WTC11 (cell line): ENCODE results near the gene LAMC3. TPM values are rescaled to one million over a fixed set of nuclear protein-coding genes. Genes with fewer than 3 reads are reported as not detected.

ENCODE experiments used
- ATAC-seq: fragments of 200-7000 bp; cut with Tn5 transposase; 2 replicates; pipeline ENCODE4 v1.10.0; 2021; ENCODE audit warnings: mild to moderate bottlenecking, moderate library complexity
- CTCF ChIA-PET: fragments of 300-600 bp; sonication (Branson Sonifier 250); formaldehyde crosslinking; loops from one replicate; lab custom pipeline; 2021; ENCODE audit warnings: antibody characterized with exemption; lab: Charles Lee
- POLR2A ChIA-PET: fragments of 350-600 bp; sonication (Branson Sonifier 250); formaldehyde crosslinking; loops from one replicate; lab custom pipeline; 2021; ENCODE audit warnings: antibody characterized with exemption; lab: Charles Lee
- DNase-seq: peaks from one replicate; pipeline ENCODE4 v3.0.0; 2021; ENCODE audit warnings: low spot score
- H3K27ac Mint-ChIP-seq: 2 replicates; pipeline ENCODE4 v1.8.0; 2021; ENCODE audit warnings: mixed read lengths
- H3K27me3 Mint-ChIP-seq: 2 replicates; pipeline ENCODE4 v1.8.0; 2021; ENCODE audit warnings: low read depth, mild to moderate bottlenecking, moderate library complexity, mixed read lengths
- H3K36me3 Mint-ChIP-seq: 2 replicates; pipeline ENCODE4 v1.8.0; 2021; ENCODE audit warnings: mixed read lengths
- H3K4me1 Mint-ChIP-seq: 2 replicates; pipeline ENCODE4 v1.8.0; 2022; ENCODE audit warnings: mixed read lengths
- H3K4me3 Mint-ChIP-seq: 2 replicates; pipeline ENCODE4 v1.8.0; 2021; ENCODE audit warnings: mild to moderate bottlenecking, moderate library complexity, mixed read lengths
- H3K9me3 Mint-ChIP-seq: 2 replicates; pipeline ENCODE4 v1.8.0; 2021; ENCODE audit warnings: mixed read lengths
- AFF4 ChIP-seq: sonication (generic); formaldehyde crosslinking; IDR thresholded peaks from 2 replicates; pipeline ENCODE4 v1.8.1; 2023; ENCODE audit warnings: mild to moderate bottlenecking, missing genetic modification reagents, borderline replicate concordance
- AR ChIP-seq: fragments of 250-450 bp; sonication (Bioruptor Pico); IDR thresholded peaks from 2 replicates; pipeline ENCODE4 v1.9.0; 2021; ENCODE audit warnings: mild to moderate bottlenecking
- CBFB ChIP-seq: sonication (generic); formaldehyde crosslinking; IDR thresholded peaks from 2 replicates; pipeline ENCODE4 v1.8.1; 2022; ENCODE audit warnings: mild to moderate bottlenecking, low read depth, missing genetic modification reagents
- FOXP1 ChIP-seq: sonication (generic); formaldehyde crosslinking; IDR thresholded peaks from 2 replicates; pipeline ENCODE4 v1.8.0; 2022; ENCODE audit warnings: missing genetic modification reagents, mild to moderate bottlenecking, moderate library complexity, borderline replicate concordance
- GABPB1 ChIP-seq: sonication (generic); formaldehyde crosslinking; IDR thresholded peaks from 2 replicates; pipeline ENCODE4 v1.8.1; 2023; ENCODE audit warnings: mild to moderate bottlenecking, missing genetic modification reagents
- HMGA2 ChIP-seq: fragments of 250-450 bp; sonication (Bioruptor Pico); IDR thresholded peaks from 2 replicates; pipeline ENCODE4 v1.4.0; 2021; ENCODE audit warnings: mild to moderate bottlenecking, moderate library complexity
- MLX ChIP-seq: sonication (generic); formaldehyde crosslinking; IDR thresholded peaks from 2 replicates; pipeline ENCODE4 v1.8.1; 2023; ENCODE audit warnings: mild to moderate bottlenecking, missing genetic modification reagents, moderate library complexity
- SMAD3 ChIP-seq: sonication (generic); formaldehyde crosslinking; IDR thresholded peaks from 2 replicates; pipeline ENCODE4 v1.8.0; 2022; ENCODE audit warnings: missing genetic modification reagents, mild to moderate bottlenecking, borderline replicate concordance
- TEAD4 ChIP-seq: sonication (generic); formaldehyde crosslinking; IDR thresholded peaks from 2 replicates; pipeline ENCODE4 v1.8.0; 2022; ENCODE audit warnings: mild to moderate bottlenecking, missing genetic modification reagents
- ZNF232 ChIP-seq: sonication (generic); formaldehyde crosslinking; IDR thresholded peaks from 2 replicates; pipeline ENCODE4 v1.8.0; 2022; ENCODE audit warnings: mild to moderate bottlenecking, missing genetic modification reagents
- ZNF532 ChIP-seq: fragments of 250-450 bp; sonication (Bioruptor Pico); IDR thresholded peaks from 2 replicates; pipeline ENCODE4 v1.9.0; 2021; ENCODE audit warnings: mild to moderate bottlenecking, borderline replicate concordance
- total RNA-seq: library from RNA; stranded (reverse); gene quantifications from 3 replicates; pipeline ENCODE4 v1.2.3, GENCODE V29; 2021

LAMC3 gene
- total RNA-seq, 1 experiment from 2014 or later: 50.9 TPM

- TF ChIP-seq AFF4 (CRISPR knock-in tag): no peak
- TF ChIP-seq, all 79 proteins: peak for 0
Measured at GRCh38 chr9:131094015-131094414, 85.0 kb downstream of the LAMC3 start (continued).

- Mint-ChIP-seq H3K4me3 (peak overlapping the region; percentile 29), H3K27me3 (peaks cover 6% of the 10 kb centered on the region), H3K27ac (peak overlapping the region; percentile 80; the same call in 1 of the 2 replicates), H3K4me1 (peaks cover 33% of the 10 kb centered on the region), H3K9me3 (no peaks in the 10 kb centered on the region), H3K36me3 (peaks cover 2% of the 10 kb centered on the region; the same call in 1 of the 2 replicates)
- POLR2A ChIA-PET: interaction anchor here (1.1 kb wide), 1 partner anchor 17 kb away, joined by 3 read pairs; no protein-coding TSS in a partner anchor
- DNase-seq (no peak), ATAC-seq (no peak)
- TF ChIP-seq FOXP1 (CRISPR knock-in tag): no peak
- no peak for TF ChIP-seq SMAD3 (CRISPR knock-in tag)
- TF ChIP-seq HMGA2 (CRISPR knock-in tag): no peak
- TF ChIP-seq MLX (CRISPR knock-in tag): no peak
- no peak for TF ChIP-seq TEAD4 (CRISPR knock-in tag)
- no peak for TF ChIP-seq AR (CRISPR knock-in tag)
- no peak for TF ChIP-seq CBFB
- no peak for TF ChIP-seq ZNF532 (CRISPR knock-in tag)
- TF ChIP-seq GABPB1: no peak
- TF ChIP-seq ZNF232 (CRISPR knock-in tag): no peak
- CTCF ChIA-PET: interaction anchor here (1.8 to 3.2 kb wide), 2 partner anchors 16 to 37 kb away, joined by 5 to 14 read pairs; no protein-coding TSS in a partner anchor
Measured at GRCh38 chr9:131094622-131095021, 85.6 kb downstream of the LAMC3 start.
